IPS-15b (cell line): ENCODE data around the gene NBPF3.
"Not testable (repeated sequence)": the region's sequence is repeated elsewhere in the genome, so short reads cannot be mapped to it uniquely, and the experiment has no call there.

ENCODE experiments used
- H3K27me3 ChIP-seq: one replicate; pipeline ENCODE4 v1.6.1; 2013; ENCODE audit warnings: low read length; ENCODE audit not compliant: control insufficient read depth, insufficient read depth
- H3K36me3 ChIP-seq: one replicate; pipeline ENCODE4 v1.6.1; 2013; ENCODE audit warnings: low read length; ENCODE audit not compliant: control insufficient read depth, insufficient read depth
- H3K4me1 ChIP-seq: one replicate; pipeline ENCODE4 v1.6.1; 2013; ENCODE audit warnings: mild to moderate bottlenecking, low read length; ENCODE audit not compliant: control insufficient read depth, insufficient read depth
- H3K4me3 ChIP-seq: one replicate; pipeline ENCODE4 v1.5.1; 2013; ENCODE audit warnings: low read depth, low read length
- H3K9ac ChIP-seq: one replicate; pipeline ENCODE4 v1.6.1; 2013; ENCODE audit warnings: low read depth, mild to moderate bottlenecking, low read length
- H3K9me3 ChIP-seq: one replicate; pipeline ENCODE4 v1.6.1; 2013; ENCODE audit warnings: mild to moderate bottlenecking, low read length; ENCODE audit not compliant: control insufficient read depth, insufficient read depth

NBPF3 gene

GRCh38 chr1:21517161-21517589, 77.2 kb downstream of the NBPF3 start:
- Histone ChIP-seq H3K4me1 (peaks cover 35% of the 10 kb centered on the region), H3K27me3 (no peaks in the 10 kb centered on the region), H3K4me3 (no peak overlapping the region), H3K36me3 (peaks cover 3% of the 10 kb centered on the region), H3K9me3 (no peaks in the 10 kb centered on the region), H3K9ac (no peak overlapping the region)

- no peaks in the 10 kb centered on the region for H3K9me3 ChIP-seq
- H3K27me3 ChIP-seq = no peaks in the 10 kb centered on the region
- peaks cover 3% of the 10 kb centered on the region for H3K36me3 ChIP-seq
- peaks cover 32% of the 10 kb centered on the region for H3K4me1 ChIP-seq
- no peak overlapping the region for H3K9ac ChIP-seq
- H3K4me3 ChIP-seq = no peak overlapping the region
Observed at GRCh38 chr1:21517660-21518480, 77.9 kb downstream of the NBPF3 start.

- no peaks in the 10 kb centered on the region for H3K27me3 ChIP-seq
- H3K4me1 ChIP-seq = peaks cover 30% of the 10 kb centered on the region
- H3K9me3 ChIP-seq = no peaks in the 10 kb centered on the region
- no peak overlapping the region for H3K4me3 ChIP-seq
- H3K9ac ChIP-seq = no peak overlapping the region
- peaks cover 3% of the 10 kb centered on the region for H3K36me3 ChIP-seq
Observed at GRCh38 chr1:21518774-21519455, 79.0 kb downstream of the NBPF3 start.

- H3K9ac ChIP-seq, H3K27me3 ChIP-seq: not testable (repeated sequence)
- peaks cover 30% of the 10 kb centered on the region for H3K4me1 ChIP-seq
Observed at GRCh38 chr1:21519486-21520070, 79.6 kb downstream of the NBPF3 start.

GRCh38 chr1:21520899-21521716, 81.2 kb downstream of the NBPF3 start:
- peaks cover 3% of the 10 kb centered on the region for H3K36me3 ChIP-seq
- no peaks in the 10 kb centered on the region for H3K27me3 ChIP-seq
- H3K9me3 ChIP-seq = no peaks in the 10 kb centered on the region
- peaks cover 29% of the 10 kb centered on the region for H3K4me1 ChIP-seq
- no peak overlapping the region for H3K4me3 ChIP-seq
- H3K9ac ChIP-seq = peak overlapping the region; percentile 65

More at GRCh38 chr1:21519486-21520070, 79.6 kb downstream of the NBPF3 start:
- not testable (repeated sequence) for H3K36me3 ChIP-seq, H3K9me3 ChIP-seq, H3K4me3 ChIP-seq

- no peak overlapping the region for H3K9ac ChIP-seq
- H3K27me3 ChIP-seq = no peaks in the 10 kb centered on the region
- H3K4me1 ChIP-seq = peaks cover 26% of the 10 kb centered on the region
- no peak overlapping the region for H3K4me3 ChIP-seq
- H3K36me3 ChIP-seq = peaks cover 3% of the 10 kb centered on the region
- no peaks in the 10 kb centered on the region for H3K9me3 ChIP-seq
Observed at GRCh38 chr1:21521717-21522060, 81.8 kb downstream of the NBPF3 start.

- no peak overlapping the region for H3K9ac ChIP-seq
- H3K4me3 ChIP-seq = no peak overlapping the region
- H3K9me3 ChIP-seq = no peaks in the 10 kb centered on the region
- peaks cover 3% of the 10 kb centered on the region for H3K36me3 ChIP-seq
- H3K27me3 ChIP-seq = no peaks in the 10 kb centered on the region
- H3K4me1 ChIP-seq = peaks cover 20% of the 10 kb centered on the region
Observed at GRCh38 chr1:21522525-21523038, 82.6 kb downstream of the NBPF3 start.

- Histone ChIP-seq H3K4me3 (no peak overlapping the region), H3K36me3 (no peaks in the 10 kb centered on the region), H3K27me3 (no peaks in the 10 kb centered on the region), H3K4me1 (peaks cover 14% of the 10 kb centered on the region), H3K9ac (no peak overlapping the region), H3K9me3 (no peaks in the 10 kb centered on the region)
Observed at GRCh38 chr1:21523297-21523813, 83.4 kb downstream of the NBPF3 start.

GRCh38 chr1:21524220-21524619, 84.3 kb downstream of the NBPF3 start:
- H3K9ac ChIP-seq = no peak overlapping the region

GRCh38 chr1:21524686-21525339, 84.9 kb downstream of the NBPF3 start:
- Histone ChIP-seq H3K4me3 (no peak overlapping the region), H3K9me3 (no peaks in the 10 kb centered on the region), H3K27me3 (no peaks in the 10 kb centered on the region), H3K36me3 (no peaks in the 10 kb centered on the region), H3K4me1 (peaks cover 3% of the 10 kb centered on the region), H3K9ac (no peak overlapping the region)

More at GRCh38 chr1:21524220-21524619, 84.3 kb downstream of the NBPF3 start:
- Histone ChIP-seq H3K27me3 (no peaks in the 10 kb centered on the region), H3K4me3 (no peak overlapping the region), H3K9me3 (no peaks in the 10 kb centered on the region), H3K4me1 (peaks cover 5% of the 10 kb centered on the region), H3K36me3 (no peaks in the 10 kb centered on the region)

GRCh38 chr1:21525340-21525717, 85.4 kb downstream of the NBPF3 start:
- H3K4me1 ChIP-seq = peaks cover 6% of the 10 kb centered on the region
- no peaks in the 10 kb centered on the region for H3K9me3 ChIP-seq
- H3K9ac ChIP-seq = no peak overlapping the region
- H3K36me3 ChIP-seq = no peaks in the 10 kb centered on the region
- no peak overlapping the region for H3K4me3 ChIP-seq
- H3K27me3 ChIP-seq = no peaks in the 10 kb centered on the region
